ENCODE data around the gene LONP1.

LONP1 gene

GRCh38 chr19:5677580-5677979, 42.4 kb downstream of the LONP1 start:
- no peak for DNase-seq

DNA sequence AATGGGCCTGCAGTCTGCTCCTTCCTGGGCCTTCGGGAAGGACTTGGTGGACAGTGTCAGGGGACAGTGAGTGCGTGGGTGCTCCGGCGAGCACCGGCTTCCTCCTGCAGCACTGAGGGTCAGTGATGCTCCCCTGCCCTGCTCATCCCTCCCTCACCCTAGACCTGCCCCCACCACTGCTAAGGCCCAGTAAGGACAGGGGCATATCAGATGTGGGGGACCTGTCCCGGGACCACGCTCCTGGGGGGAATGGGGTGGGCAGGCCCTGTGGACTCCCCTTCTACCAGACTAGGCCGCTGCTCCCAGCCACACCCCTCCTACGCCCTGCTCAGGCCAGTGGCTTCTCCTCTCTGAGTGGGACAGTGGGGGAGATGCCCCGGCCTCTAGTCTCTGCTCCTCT, 42.8 kb downstream of the LONP1 start:
- no peak for DNase-seq

GRCh38 chr19:5676772-5677105, 43.2 kb downstream of the LONP1 start:
- no peak for DNase-seq

DNA sequence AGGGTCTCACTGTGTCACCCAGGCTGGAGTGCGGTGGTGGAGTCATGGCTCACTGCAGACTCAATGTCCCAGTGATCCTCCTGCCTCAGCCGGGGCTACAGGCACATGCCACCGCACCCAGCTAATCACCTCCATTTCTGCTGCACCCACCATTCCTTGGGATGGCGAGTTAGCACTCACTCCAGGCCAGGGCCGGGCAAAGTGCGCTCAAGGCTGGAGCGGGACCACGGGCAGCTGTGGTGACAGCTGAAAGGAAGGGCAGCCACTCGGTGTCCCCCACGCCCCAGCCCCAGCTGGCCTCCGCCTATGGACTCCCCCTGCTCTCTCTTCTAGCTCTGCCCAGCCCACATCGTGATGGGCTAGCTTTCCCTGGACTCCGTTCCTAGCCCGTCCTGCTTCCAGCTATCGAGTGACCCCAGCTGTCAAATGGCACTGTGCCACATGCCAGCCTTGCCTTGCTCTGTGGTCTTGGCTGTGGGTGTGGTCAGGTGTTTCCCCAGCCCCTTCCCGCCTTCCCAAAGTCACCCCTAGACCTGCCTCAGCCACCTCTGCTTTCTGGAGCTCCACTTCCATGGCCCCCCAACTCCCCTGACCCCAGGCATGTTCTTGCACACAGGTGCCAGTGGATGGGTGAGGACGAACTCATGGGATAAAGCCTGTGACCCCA, 43.7 kb downstream of the LONP1 start:
- no peak for DNase-seq

- DNase-seq: no peak
These were observed 45.2 kb downstream of the LONP1 start for GRCh38 chr19:5674714-5675113.

- no peak for DNase-seq
These were observed 46.2 kb downstream of the LONP1 start for GRCh38 chr19:5673752-5674151.

- no peak for DNase-seq
These were observed 47.1 kb downstream of the LONP1 start for GRCh38 chr19:5672708-5673459.

DNA sequence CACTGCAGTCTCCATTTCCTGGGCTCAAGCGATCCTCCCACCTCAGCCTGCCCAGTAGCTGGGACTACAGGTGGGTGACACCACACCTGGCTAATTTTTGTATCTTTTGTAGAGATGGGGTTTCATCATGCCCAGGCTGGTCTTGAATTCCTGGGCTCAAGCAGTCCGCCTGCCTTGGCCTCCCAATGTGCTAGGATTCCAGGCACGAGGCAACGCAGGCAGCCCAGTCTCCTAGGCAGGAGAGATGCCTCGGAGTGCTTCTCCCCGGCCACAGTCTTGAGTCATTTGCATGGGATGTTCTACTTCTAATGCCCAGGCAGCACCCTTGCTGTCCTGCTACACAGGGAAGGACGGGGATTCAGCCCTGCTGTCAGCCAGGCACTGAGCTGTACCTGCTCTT, 48.3 kb downstream of the LONP1 start:
- DNase-seq: no peak

- DNase-seq: no peak
These were observed 50.7 kb downstream of the LONP1 start for GRCh38 chr19:5669212-5669611.

DNA sequence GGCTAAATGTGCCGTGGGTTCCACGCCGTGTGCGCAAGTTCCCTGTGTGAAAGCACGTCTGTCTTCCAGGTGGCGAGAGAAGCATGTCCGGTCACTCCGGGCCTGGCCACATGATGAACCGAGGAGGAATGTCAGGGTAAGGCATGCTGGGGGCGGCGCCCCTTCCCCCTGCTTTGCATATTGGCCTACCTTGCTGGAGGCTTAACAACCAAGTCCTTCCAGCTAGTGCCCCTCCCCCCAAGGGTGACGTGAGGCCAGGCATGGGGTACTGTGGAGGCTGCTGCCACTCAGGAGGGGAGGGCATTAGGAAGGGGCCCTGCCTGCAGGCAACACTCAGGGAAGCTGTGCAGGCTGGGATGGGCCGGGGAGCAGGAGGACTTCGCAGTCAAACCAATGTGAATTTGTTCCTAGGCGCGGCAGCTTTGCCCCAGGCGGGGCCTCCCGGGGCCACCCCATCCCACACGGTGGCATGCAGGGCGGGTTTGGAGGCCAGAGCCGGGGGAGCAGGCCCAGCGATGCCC, 52.1 kb downstream of the LONP1 start:
- DNase-seq: no peak

DNA sequence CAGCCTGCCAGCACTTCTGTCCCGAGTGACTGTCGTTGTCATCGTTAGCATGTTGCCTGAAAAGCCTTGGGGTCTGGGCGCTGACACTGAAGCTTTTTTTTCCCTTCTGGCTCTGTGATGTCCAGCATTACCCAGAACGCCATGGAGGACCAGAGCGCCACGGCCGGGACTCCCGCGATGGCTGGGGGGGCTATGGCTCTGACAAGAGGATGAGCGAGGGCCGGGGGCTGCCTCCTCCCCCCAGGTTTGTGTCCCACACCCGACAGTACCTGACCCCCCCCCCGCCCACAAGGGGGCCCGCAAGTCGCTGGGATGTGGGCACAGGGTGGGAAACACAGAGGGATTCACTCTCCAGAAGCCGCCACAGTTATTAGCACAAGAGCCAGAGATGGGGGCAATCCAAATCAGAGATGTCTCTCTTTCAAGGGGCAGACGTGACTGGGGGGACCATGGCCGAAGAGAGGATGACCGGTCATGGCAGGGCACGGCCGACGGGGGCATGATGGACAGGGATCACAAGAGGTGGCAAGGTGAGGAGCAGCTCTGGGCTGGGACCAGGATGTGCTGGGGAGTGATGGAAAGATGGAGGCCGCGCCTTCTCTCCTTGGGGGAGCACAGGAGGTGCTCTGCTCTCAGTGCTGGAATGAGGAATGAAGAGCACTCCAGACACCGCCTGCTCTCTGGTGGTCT, 52.9 kb downstream of the LONP1 start:
- DNase-seq: no peak

DNA sequence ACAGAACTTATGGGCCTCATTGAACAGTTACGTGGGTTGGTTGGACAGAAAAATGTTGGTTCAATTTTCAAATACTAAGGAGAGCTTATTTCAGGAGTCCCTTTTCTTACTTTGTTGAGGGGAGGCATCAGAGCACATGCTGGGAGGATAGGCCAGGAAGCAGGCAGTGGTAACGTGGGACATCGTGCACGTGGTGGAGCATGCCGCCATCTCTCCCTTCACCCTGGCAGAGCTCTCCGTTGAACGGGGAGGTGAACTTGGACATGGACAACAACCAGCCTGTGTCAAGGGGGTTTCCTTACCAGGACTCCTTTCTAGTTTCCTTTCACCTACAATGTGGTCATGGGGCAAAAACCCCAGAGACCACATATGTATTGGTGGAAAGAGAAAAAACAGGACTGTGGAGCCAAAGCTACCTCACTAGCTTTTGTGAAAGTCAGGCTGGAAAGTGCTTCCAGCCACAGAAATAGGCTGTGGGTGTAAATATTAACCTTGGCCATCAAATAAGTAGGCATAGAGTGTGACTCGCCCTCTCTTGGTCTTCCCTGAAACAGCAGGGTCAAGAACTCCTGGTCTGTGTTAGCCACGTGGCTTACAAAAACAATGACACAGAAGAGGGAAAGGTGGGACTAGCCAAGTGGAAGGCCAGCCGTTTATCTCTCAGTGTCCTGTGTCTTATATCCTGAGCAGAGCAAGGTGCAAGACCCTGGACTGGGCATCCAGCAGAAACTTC, 54.0 kb downstream of the LONP1 start:
- no peak for DNase-seq

DNA sequence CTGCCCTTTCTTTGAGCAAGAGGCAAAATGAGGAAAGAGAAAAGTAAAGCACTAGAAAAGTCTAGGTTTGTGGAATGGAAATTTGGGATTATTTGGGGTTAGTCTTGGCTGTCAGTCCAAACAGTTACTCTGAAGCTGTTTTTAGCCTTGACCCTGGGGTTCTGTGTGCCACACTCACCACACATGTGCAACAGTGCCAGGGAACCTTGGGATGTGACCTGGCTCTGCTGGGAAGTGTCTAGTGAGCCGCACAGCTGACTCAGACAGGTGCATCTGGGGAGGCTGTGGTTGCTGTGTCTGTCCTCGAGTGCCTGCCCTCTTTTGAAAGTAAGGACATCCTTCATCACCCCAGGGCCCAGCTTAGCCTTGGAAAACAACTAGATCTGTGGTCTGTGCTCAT, 55.4 kb downstream of the LONP1 start:
- no peak for DNase-seq

DNA sequence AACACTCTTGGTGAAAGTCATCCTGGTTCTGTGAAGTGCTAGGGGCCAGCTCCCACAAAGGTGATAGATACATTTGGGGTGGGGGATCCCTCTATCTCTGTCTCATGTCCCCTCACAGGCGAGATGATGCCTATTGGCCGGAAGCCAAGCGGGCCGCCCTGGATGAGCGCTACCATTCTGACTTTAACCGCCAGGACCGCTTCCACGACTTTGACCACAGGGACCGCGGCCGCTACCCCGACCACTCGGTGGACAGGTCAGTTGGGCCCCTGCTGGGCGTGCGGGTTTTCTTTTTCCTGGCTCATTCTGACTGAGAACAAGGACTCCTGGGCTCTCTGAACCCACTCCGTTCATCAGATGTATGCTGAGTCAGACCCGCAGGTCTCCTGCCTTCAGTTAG, 56.0 kb downstream of the LONP1 start:
- DNase-seq: no peak

- DNase-seq: no peak
These were observed 58.5 kb downstream of the LONP1 start for GRCh38 chr19:5661483-5661882.

GRCh38 chr19:5655412-5655811, 64.5 kb downstream of the LONP1 start:
- DNase-seq: no peak

- no peak for DNase-seq
These were observed 65.0 kb downstream of the LONP1 start for GRCh38 chr19:5654931-5655330.

GRCh38 chr19:5652261-5652660, 67.7 kb downstream of the LONP1 start:
- no peak for DNase-seq

GRCh38 chr19:5651361-5651760, 68.6 kb downstream of the LONP1 start:
- DNase-seq: no peak

GRCh38 chr19:5648464-5648863, 71.5 kb downstream of the LONP1 start:
- no peak for DNase-seq

DNA sequence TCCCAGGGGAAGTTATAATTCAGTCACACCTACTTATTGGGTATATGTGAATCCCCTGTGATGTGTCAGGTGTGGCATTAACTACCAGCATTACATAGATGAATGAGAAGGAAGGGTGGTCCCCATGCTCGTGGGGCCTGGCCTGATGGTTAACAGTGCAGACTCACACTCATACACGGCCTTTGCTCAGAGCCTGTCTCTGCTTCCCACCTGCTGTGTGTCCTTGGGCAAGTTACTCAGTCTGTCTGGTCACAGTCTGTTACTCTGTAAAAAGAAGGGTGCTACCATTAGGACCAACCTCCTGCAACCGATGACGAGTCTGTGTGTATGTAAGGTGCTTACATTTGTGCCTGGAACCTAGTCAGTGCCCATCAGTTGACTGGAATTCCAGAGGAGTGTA, 73.2 kb downstream of the LONP1 start:
- no peak for DNase-seq

GRCh38 chr19:5645409-5645808, 74.5 kb downstream of the LONP1 start:
- DNase-seq: no peak

GRCh38 chr19:5644037-5644436, 75.9 kb downstream of the LONP1 start:
- no peak for DNase-seq

Data from hematopoietic multipotent progenitor cell treated with erythropoietin and hydrocortisone succinate and interleukin-3 and kit ligand, for 4 days (in vitro differentiated cells).